SKM-1 (cell line): ENCODE measurements around the gene BGLAP.

ENCODE experiments used
- DNase-seq: peaks from one replicate; lab custom pipeline; 2025; ENCODE audit not compliant: unreplicated experiment; lab: John Stamatoyannopoulos, UW

BGLAP gene

DNA sequence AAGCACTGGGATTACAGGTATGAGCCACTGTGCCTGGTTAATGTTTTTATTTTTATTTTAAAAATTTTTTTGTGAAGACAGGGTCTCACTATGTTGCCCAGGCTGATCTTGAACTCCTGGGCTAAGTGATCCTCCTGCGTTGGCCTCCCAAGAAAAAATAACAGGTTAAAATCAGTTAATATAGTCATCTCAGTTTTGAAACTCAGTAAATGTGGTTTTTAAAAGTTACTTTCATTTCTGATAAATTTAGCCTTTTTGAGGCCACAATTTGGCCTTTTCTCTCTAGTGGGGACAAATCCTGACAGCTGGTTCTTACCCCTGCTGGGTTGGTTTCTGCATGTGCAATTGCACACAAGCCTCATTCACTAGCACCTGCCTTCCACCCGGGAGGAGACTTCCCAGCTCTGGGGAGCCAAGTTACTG, 15.9 kb upstream of the BGLAP start:
- DNase-seq = no peak

DNA sequence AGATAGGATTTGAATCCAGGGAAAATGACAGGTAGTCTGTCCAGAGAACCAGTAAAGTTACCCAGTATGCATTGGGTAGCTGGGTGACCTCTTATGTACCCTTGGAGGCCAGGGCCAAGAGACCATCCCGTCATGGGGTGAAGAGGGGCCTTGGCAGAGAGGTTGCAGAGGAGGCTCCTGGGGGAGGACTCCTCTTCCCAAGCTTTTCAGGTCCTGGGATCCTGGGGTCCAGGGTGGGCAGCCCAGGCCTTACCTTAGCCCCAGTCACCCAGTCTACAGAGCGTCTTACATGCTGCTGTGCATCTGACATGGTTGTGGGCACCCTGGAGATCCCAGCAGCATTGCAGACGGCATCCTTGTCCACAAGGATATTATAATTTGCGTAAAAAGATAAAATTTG, 15.2 kb upstream of the BGLAP start:
- DNase-seq = no peak

DNA sequence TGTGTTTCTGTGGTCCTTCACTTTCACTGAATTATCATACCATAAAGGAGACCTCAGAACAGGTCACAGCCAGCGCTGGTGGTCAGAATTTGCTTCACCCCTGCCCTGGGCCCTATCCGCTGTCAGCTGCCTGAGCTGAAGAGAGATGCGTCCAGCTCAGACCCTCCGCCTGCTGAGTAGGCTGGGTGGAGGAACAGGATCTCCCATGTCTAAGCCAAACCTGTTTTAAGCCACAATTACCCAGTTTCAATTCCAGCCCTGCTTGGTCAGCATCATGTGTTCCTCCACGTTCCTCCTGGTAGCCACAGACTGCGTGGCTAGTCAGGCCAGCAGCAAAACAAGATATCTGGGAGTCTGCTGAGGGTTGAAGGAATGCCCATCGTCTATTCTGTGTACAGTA, 13.5 kb upstream of the BGLAP start:
- no peak for DNase-seq

DNA sequence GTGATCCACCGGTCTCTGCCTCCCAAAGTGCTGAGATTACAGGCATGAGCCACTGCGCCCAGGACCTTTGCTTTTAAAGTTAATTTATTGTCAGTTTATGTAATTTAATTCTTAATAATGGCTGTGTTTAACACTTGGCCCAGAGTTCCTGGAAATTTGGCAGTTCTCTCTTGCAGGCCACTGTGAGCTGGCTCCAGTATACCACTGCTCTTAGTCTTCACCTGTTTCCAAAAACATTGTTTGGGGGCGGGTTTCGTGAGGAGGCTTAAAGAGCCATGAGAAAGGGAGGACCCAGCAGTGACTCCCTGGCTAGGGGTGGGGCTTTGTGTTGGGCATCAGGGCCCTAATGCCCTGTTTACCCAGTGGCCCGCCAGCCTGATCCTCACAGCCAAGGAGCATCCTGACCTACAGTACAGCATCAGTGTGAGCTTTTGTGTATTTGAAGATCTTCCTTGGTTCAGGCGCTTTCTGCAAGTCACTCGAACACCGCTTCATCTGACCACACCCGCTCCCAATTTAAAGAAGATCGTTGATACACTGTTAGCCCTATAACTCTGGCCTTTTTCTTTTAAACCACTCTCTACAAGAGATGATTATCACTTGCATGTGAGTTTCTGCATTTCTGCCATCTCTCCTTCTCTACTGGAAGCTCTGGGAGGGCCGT, 12.0 kb upstream of the BGLAP start:
- no peak for DNase-seq

DNA sequence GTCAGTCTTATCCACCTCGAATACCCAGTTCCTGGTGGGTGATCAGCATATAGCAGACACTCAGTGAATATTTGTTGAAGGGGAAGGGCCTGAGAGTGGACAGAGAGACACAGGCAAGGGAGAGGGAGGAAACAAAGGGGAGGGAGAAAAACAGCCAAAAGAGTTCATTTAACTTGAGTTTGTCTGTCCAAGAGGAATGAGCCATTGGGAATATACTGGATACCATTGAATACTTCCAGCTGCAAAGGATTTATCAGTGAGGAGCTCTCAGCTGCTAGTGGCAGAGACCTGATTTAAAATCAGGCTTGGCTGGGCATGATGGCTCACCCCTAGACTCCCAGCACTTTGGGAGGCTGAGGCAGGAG, 11.5 kb upstream of the BGLAP start:
- no peak for DNase-seq

DNA sequence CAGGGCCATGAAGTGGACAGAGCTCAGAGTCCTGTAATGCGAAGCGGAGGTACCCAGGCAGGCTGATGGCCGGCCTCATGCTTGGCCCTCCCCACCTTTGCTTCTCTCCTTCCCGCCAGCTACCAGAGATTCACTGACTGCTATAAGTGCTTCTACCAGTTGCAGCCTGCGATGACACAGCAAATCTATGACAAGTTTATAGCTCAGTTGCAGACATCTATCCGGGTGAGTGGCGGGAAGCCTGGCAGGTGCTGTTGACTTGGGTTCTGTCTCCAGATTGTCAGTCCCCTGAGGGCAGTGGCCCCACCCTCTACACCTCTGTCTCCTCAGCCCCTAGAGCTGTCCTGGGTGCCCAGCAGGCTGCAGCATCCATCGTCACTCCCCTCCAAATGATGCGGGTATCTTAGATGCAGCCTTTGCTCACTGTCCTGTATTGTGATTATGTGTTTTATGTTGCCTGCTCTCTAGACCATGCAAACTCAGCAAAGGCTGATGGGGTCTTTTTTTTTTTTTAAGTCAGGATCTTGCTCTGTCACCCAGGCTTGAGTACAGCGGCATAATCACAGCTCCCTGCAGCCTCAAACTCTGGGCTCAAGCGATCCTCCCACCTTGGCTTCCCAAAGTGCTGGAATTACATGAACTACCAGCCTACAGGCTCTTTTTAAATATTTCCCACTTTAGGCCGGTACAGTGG, 9.6 kb upstream of the BGLAP start:
- DNase-seq = no peak

DNA sequence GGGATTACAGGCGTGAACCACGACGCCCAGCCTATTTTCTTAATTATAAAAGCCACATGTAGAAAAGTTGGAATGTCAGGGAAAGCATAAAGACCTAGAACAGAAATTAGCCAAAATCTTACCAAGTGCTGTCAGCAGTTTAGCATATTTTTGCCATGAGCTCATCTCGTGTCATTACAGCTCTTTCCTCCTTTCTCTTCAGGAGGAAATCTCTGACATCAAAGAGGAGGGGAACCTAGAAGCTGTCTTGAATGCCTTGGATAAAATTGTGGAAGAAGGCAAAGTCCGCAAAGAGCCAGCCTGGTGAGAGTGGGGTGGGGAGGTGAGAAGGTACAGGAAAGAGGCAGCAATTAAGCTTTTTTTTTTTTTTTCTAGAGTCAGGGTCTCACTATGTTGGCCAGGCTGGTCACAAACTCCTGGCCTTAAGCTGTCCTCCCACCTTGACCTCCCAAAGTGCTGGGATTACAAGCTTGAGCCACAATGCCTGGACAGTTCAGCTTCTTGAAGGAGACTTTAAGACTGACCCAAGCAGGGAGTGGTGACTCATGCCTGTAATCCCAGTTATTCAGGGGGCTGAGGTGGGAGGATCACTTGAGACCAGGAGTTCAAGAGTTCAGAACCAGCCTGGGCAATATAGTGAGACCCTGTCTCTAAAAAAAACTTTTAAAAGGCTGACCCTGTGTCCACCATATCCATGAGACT, 8.4 kb upstream of the BGLAP start:
- no peak for DNase-seq

DNA sequence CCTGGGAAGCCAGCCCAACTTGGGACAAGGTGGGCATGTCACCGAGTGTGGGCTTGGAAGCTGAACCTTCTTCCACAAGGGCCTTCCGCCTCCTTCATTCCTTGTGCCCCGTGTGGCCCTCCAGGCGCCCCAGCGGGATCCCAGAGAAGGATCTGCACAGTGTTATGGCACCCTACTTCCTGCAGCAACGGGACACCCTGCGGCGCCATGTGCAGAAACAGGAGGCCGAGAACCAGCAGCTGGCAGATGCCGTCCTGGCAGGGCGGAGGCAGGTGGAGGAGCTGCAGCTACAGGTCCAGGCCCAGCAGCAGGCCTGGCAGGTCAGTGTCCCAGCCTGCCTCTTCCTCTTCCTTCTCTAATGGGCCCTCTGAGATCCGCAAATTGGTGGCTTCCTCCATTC, 5.8 kb upstream of the BGLAP start:
- DNase-seq = no peak

DNA sequence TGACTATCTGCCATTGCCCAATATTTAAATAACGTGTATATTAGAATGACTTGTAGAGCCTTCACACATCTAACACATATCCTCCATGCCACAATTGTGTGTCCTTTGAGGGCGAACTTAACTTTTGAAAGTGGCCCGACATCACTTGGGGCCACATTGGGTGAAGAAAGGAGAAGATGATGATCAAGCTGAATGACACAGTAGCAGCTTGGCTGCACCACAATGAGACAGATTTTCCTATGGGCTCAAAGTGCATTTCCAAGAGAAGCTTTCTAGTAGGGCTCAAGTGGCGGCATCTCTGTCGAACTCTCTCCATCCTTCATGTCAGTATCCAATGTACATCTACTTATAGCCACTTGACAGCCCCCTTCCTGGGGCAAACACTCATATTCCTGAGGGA, 3.7 kb upstream of the BGLAP start:
- DNase-seq = no peak

DNA sequence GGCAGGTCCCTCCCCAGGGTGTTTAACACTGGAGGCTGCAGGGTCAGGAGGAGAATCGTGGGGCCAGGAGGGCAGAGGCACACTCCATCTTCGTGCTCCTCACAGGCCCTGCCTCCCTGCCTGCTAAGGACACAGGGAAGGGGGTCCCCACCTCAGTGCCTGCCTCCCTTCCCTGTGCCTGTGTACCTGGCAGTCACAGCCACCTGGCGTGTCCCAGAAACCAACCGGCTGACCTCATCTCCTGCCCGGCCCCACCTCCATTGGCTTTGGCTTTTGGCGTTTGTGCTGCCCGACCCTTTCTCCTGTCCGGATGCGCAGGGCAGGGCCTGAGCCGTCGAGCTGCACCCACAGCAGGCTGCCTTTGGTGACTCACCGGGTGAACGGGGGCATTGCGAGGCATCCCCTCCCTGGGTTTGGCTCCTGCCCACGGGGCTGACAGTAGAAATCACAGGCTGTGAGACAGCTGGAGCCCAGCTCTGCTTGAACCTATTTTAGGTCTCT, 623 bp upstream of the BGLAP start:
- no peak for DNase-seq

DNA sequence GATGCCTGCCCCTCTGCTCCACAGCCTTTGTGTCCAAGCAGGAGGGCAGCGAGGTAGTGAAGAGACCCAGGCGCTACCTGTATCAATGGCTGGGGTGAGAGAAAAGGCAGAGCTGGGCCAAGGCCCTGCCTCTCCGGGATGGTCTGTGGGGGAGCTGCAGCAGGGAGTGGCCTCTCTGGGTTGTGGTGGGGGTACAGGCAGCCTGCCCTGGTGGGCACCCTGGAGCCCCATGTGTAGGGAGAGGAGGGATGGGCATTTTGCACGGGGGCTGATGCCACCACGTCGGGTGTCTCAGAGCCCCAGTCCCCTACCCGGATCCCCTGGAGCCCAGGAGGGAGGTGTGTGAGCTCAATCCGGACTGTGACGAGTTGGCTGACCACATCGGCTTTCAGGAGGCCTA, 754 bp downstream of the BGLAP start:
- DNase-seq = no peak

DNA sequence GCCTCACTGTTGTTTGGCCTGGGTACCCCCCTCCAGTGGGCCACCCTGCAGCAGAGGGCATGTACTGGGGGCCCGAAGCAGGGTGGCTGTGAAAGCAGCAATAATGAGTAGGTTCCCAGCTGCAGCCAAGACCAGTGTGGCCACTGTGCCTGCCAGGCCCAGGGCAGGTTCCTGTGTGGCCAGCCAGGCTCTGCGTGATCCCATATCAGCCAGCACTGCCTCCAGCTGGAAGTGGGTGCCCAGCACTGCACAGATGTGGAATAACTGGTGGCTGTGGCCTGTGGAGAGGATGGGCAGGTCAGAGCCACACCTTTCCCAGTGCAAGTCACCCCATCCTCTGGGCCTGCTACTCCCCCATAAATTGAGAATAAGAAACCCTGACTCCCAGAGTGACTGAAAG, 2.1 kb downstream of the BGLAP start:
- DNase-seq = no peak

DNA sequence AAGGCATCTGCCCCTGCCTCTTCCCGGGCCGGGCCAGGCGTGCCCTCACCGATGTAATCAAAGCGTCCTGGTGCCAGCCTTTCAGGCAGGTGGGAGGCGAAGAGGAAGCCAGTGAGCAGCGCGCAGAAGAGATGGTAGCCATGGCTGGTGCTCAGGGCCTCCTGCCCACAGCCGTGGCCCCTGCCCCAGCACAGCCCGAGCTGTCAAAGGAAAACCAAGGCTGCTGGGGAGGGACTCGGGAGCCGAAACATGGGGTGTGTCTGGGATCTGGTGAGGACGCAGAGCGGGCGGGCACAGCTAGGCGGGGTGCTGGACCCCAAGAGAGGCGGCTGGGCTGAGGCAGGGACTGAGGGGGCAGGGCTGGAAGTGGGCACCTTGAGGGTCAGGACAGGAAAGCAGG, 2.7 kb downstream of the BGLAP start:
- no peak for DNase-seq

DNA sequence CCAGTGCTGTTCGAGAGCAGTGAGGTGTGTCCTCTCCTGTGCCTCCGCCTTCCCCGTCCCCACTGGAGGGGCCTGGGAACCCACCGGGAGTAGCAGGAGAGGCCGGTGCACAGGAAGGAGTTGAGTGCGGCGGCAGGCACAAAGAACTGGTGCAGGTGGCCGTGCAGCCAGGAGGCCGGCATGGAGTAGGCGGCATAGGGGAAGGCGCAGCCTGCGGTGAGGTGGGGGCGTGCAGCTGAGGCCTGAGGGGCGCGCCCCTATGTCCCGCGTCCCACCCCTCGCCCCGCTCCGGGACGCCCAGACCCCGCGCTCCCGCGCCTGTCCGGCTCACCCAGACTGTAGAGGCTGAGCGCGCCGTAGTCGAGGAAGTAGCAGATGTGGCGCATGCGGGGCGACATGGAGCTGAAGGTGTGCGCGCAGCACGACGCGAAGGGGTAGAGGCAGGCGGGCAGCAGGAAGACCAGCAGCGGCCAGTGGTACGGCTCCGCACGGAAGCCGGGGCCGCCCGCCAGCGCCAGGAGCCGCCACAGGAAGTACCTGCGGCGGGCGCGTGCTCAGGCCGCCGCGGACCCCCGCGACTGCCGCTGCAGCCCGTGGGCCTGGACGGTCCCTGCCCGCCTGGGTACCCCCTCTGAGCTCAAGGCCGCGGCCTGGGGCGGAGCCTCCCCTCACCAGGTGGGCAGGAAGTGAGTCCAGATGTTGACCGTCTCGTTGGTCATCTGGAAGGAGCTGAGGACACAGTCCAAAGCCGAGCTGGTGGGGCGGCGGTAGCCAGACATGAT, 3.7 kb downstream of the BGLAP start:
- DNase-seq = no peak

DNA sequence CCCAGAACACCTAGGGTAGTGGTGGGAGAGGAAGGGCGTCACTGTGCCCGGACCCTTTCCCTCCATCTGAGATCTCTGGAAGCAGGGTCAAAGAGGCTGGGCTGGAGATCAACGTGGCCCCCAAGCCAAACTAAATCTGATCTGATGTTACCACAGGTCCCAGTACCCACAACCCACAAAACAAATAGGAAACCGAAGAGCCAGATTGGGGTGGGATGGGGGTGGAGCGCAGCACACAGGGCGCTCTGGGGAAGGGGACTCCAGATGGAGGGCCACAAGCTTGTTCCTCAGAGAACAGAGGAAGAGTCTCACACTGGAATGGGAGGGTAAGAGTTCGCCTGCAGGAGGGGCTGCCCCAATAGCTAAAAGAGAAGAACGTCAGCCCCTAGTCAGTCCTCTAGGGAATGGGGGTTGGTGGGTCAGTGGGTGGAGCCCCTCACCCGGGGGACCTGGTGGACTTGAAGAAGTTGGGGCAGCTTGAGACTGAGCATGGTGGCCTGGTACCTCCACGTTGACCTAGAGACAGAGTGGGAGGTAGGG, 4.3 kb downstream of the BGLAP start:
- no peak for DNase-seq

DNA sequence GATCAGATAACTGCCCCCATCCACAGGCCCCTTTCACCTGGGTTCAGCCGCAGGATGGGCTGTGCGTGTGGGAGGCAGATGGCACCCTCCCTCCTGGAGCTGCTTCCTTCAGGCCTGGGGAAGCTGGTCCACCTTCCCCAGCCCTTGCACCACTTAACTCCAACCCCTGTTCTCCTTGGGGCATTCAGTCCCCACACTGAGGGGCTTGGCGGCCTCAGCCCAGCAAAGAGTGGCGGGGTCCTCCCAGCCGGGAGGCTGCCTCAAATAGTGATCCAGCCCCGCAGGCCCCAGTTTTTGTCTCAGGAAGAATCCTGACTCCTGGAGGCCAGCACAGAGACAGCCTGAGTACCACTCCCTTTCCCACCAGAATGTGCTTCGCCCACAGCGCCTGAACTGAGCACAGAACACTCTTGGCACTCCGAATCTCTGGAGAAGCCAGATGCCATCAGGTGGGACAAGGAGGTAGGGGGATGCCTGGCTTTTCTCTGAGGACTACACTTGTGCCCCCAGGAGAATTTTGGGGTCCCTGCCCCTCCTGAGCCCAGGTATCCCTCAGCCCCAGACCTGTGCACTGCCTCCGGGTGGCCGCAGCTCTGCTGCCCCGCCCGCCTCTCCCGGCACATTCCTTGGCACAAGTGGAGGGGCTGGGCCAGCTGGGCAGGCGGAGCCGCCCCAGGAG, 4.9 kb downstream of the BGLAP start:
- DNase-seq = no peak

DNA sequence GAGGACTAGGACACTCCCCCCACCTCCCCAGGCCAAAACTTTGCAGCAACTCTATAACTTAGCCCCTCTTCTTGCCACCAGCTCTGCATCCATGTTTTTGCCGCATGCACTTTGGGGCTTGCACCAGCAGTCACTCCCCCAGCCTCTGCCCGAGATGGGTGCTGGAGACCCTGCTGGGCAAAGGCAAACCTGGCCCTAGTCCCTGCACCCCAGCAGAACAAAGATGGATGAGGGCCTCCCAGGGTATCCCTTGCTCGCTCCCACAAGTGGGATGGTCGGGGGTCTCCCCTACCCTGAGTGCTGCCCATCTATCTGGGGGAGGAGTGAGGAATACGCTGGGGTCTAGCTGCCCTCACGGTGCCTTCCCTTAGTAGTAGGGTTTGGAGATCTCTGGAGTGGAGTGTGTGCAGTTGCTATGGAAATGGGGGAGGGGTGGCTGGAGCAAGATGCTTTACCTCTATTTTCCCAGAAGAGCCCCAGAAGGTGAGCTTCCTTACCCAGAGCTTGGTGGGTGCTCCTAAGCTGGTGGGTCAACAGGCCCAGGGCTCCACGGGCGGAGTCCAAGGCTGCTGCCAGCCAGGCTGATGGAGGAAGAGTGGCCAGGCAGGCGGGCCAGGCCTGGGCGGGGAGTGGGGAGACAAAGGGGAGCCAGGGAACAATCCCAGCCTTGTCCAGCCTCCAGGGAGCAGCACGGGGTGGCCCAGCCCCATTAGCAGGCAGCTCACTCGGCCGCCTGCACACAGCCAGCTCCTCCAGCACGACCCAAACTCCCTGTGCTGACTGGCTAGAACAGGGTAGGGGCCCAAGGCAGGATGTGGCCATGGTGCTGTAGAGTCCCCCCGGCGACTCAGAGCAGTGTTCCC, 5.7 kb downstream of the BGLAP start, which contains the start of gene PAQR6:
PAQR6 (minus strand) TSS at position 597 of the 863 bp plus-strand sequence. CDS start 1,325 bp downstream, outside the sequence.
- no peak for DNase-seq

DNA sequence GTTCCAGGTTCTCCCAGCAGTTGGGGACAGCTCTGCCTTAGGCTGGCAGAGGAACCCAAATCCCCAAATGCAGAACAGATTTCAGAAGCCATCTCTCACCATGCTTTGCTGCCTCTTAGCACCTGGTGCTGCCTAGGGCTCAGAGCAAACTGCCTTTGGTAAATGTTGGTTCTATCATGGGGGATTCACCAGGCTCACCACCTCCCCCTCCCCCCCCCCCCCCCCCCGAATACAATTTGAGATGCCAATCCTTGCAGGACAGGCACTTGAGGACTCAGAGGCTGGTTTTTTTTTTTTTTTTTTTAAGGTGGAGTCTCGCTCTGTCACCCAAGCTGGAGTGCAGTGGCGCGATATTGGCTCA, 6.3 kb downstream of the BGLAP start:
- DNase-seq = no peak

DNA sequence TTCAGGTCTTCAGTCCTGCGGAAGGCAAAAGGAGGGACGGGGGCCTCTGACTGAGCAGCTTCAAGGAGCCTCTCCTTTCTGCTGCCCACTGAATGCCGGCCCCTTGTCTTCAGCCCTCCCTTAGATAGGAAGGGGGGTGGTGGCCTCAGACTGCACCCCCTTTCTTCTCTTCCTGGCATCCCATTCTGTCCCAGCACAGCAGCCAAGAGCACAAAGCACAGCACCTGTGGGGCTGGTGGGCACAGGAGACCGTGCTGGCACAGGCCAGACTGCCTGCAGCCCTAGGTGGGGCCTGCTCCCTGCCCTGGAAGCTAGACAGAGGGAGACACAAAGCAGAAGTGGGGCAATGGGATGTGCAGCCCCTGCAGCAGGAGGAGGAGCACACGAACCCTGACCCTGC, 7.6 kb downstream of the BGLAP start:
- DNase-seq = no peak

DNA sequence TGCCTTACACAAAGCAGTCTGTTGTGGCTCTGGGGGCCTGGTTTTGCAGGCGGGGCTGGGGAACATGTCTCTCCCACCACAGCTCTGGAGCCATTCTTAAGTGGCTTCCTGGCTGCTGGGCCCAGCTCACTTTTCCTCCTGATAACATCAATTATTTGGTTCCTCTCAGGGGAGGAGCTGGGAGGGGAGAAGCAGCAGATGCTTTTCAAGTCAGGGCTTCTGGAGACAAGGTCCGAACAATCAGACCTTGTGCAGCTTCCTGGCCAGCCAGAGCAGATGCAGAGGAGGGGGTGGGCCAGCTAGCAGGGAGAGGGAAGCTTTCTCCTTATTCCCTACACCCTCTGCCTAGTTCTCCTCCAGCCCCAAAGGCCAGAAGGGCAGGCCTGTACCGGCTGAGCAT, 9.5 kb downstream of the BGLAP start:
- no peak for DNase-seq
